Panc1 (cell line): ENCODE data around the gene HP. TPM values are rescaled to one million over a fixed set of nuclear protein-coding genes. Genes with fewer than 3 reads are reported as not detected.

Experiments
- ATAC-seq: fragments of 200-7000 bp; cut with Tn5 transposase; 2 replicates; pipeline ENCODE4 v1.9.1; 2020; ENCODE audit warnings: mild to moderate bottlenecking, moderate library complexity
- BruUV-seq: library from RNA; stranded (reverse); fragments of 400-500 nt; replicated peaks from 2 replicates; lab custom pipeline; 2021; lab: Mats Ljungman, UMichigan
- CTCF ChIA-PET: fragments of 300-600 bp; sonication (Branson Sonifier 250); formaldehyde crosslinking; loops from one replicate; lab custom pipeline; 2022; ENCODE audit warnings: antibody characterized with exemption; lab: Charles Lee
- POLR2A ChIA-PET: fragments of 300-600 bp; sonication (Branson Sonifier 250); formaldehyde crosslinking; loops from one replicate; lab custom pipeline; 2022; ENCODE audit warnings: antibody characterized with exemption; lab: Charles Lee
- DNase-seq: peaks from one replicate; pipeline ENCODE4 v3.0.0-alpha.2; 2010; ENCODE audit warnings: low read depth, low spot score
- H3K27ac ChIP-seq: 2 replicates; pipeline ENCODE4 v1.5.1; 2011; ENCODE audit warnings: mild to moderate bottlenecking, low read length, inconsistent platforms
- H3K27me3 ChIP-seq: fragments of 200-500 bp; sonication (Bioruptor generic); 2 replicates; pipeline ENCODE4 v1.6.0; 2014; ENCODE audit warnings: low read length, inconsistent platforms; ENCODE audit not compliant: control insufficient read depth, insufficient read depth
- H3K36me3 ChIP-seq: fragments of 200-500 bp; sonication (Bioruptor generic); 2 replicates; pipeline ENCODE4 v1.5.1; 2014; ENCODE audit warnings: inconsistent platforms, mild to moderate bottlenecking, low read length, moderate library complexity; ENCODE audit not compliant: control insufficient read depth, insufficient read depth
- H3K4me1 ChIP-seq: 2 replicates; pipeline ENCODE4 v1.5.1; 2011; ENCODE audit warnings: inconsistent platforms, mild to moderate bottlenecking, low read length, moderate library complexity; ENCODE audit not compliant: control insufficient read depth, insufficient read depth
- H3K4me3 ChIP-seq, 2 experiments: 2 replicates each; pipeline ENCODE4 v1.5.1; 2011 to 2012; ENCODE audit warnings: low read depth in 2 of 2, low read length in 2 of 2, mild to moderate bottlenecking in 2 of 2, inconsistent platforms in 1 of 2, moderate library complexity in 1 of 2
- H3K9me3 ChIP-seq: fragments of 200-500 bp; sonication (Bioruptor generic); 2 replicates; pipeline ENCODE4 v1.5.1; 2014; ENCODE audit warnings: low read depth, mild to moderate bottlenecking, inconsistent platforms, low read length, moderate library complexity; ENCODE audit not compliant: control insufficient read depth, insufficient read depth
- POLR2AphosphoS5 ChIP-seq: IDR thresholded peaks from 2 replicates; pipeline ENCODE4 v1.6.1; 2012; ENCODE audit warnings: mild to moderate bottlenecking, low read depth, low read length, moderate library complexity
- SIN3A ChIP-seq: IDR thresholded peaks from 2 replicates; pipeline ENCODE4 v1.6.1; 2012; ENCODE audit warnings: low read depth, mild to moderate bottlenecking, low read length, moderate library complexity, borderline replicate concordance; ENCODE audit not compliant: insufficient read depth
- TCF7L2 ChIP-seq: IDR thresholded peaks from 2 replicates; pipeline ENCODE4 v1.6.1; 2011; ENCODE audit warnings: mild to moderate bottlenecking, low read depth, low read length, inconsistent platforms
- in situ Hi-C: cut with HindIII; loops from 2 replicates; pipeline ENCODE4 v1.10.0; 2016; ENCODE audit warnings: low sequenced_read_pairs, low pct_unique_long_range_greater_than_20kb
- intact Hi-C: fragments of 100-400 bp; cut with micrococcal nuclease; formaldehyde crosslinking; loops from one replicate; pipeline ENCODE4 v1.10.0; 2022; ENCODE audit not compliant: unreplicated experiment
- total RNA-seq: library from RNA; stranded (reverse); gene quantifications from one replicate; pipeline ENCODE4 v1.2.1, GENCODE V29; 2021; ENCODE audit not compliant: unreplicated experiment
- TF ChIP-seq, protein P1 (sequence below): fragments of 450-650 bp; IDR thresholded peaks from 2 replicates; pipeline ENCODE4 v1.5.1; 2017; ENCODE audit warnings: mild to moderate bottlenecking
- TF ChIP-seq, protein P2 (sequence below), 2 experiments: IDR thresholded peaks; 2 replicates each; pipeline ENCODE4 v1.6.1; 2011 to 2012; ENCODE audit warnings: low read depth in 2 of 2, control low read depth in 1 of 2, low read length in 1 of 2, mild to moderate bottlenecking in 1 of 2, moderate library complexity in 1 of 2; ENCODE audit not compliant: insufficient read depth in 1 of 2

The HP gene
- total RNA-seq, 1 experiment from 2014 or later = 7.0 TPM

DNA sequence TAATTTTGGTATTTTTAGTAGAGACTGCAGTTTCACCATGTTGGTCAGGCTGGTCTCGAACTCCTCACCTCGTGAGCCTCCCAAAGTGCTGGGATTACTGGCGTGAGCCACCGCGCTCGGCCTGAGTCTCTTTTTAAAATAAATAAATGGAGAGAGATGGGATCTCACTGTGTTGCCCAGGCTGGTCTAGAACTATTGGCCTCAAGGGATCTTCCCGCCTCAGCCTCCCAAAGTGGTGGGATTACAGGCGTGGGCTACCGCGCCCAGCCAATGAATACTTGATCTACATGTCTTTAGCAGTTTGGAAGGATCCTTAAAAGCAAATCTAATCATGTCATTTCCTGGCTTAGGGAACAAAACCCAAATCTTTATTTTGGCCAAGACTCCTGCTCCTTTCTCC is 44.5 kb upstream of the HP start:
- in situ Hi-C loops (no loop called here), intact Hi-C loops (no loop called here)
- ChIA-PET POLR2A (no interaction called here), CTCF (no interaction called here)
- no peaks in the 10 kb centered on the region for H3K27me3 ChIP-seq
- no peaks in the 10 kb centered on the region for H3K4me1 ChIP-seq
- no TSS peak for BruUV-seq
- TF ChIP-seq SIN3A (no peak), POLR2AphosphoS5 (no peak)
- TF ChIP-seq, protein P1, sequence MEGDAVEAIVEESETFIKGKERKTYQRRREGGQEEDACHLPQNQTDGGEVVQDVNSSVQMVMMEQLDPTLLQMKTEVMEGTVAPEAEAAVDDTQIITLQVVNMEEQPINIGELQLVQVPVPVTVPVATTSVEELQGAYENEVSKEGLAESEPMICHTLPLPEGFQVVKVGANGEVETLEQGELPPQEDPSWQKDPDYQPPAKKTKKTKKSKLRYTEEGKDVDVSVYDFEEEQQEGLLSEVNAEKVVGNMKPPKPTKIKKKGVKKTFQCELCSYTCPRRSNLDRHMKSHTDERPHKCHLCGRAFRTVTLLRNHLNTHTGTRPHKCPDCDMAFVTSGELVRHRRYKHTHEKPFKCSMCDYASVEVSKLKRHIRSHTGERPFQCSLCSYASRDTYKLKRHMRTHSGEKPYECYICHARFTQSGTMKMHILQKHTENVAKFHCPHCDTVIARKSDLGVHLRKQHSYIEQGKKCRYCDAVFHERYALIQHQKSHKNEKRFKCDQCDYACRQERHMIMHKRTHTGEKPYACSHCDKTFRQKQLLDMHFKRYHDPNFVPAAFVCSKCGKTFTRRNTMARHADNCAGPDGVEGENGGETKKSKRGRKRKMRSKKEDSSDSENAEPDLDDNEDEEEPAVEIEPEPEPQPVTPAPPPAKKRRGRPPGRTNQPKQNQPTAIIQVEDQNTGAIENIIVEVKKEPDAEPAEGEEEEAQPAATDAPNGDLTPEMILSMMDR = no peak
- no peak overlapping the region for H3K4me3 ChIP-seq
- no peaks in the 10 kb centered on the region for H3K36me3 ChIP-seq
- DNase-seq (no peak), ATAC-seq (no peak)
- no peak overlapping the region for H3K27ac ChIP-seq
- H3K9me3 ChIP-seq = no peaks in the 10 kb centered on the region

DNA sequence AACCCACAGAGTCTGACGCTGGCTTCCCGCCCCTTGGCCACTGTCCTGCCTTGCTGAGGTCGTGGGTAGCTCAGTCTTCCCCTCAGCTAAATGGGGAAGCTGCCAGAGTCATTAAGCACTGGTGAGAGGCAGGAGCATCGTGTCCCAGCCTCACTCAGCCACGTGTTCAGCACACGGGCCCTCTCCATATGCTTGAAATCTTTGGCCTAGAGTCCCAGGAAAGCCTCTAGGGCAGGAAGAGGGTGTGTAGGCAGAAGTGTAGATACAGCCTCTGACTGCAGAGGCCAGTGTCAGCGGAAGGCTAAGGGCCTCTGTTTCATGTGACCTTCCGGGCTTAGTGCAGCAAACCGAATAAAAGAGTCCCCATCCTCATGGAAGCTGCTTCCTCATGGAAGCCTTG is 41.7 kb upstream of the HP start:
- TF ChIP-seq, protein P2, sequence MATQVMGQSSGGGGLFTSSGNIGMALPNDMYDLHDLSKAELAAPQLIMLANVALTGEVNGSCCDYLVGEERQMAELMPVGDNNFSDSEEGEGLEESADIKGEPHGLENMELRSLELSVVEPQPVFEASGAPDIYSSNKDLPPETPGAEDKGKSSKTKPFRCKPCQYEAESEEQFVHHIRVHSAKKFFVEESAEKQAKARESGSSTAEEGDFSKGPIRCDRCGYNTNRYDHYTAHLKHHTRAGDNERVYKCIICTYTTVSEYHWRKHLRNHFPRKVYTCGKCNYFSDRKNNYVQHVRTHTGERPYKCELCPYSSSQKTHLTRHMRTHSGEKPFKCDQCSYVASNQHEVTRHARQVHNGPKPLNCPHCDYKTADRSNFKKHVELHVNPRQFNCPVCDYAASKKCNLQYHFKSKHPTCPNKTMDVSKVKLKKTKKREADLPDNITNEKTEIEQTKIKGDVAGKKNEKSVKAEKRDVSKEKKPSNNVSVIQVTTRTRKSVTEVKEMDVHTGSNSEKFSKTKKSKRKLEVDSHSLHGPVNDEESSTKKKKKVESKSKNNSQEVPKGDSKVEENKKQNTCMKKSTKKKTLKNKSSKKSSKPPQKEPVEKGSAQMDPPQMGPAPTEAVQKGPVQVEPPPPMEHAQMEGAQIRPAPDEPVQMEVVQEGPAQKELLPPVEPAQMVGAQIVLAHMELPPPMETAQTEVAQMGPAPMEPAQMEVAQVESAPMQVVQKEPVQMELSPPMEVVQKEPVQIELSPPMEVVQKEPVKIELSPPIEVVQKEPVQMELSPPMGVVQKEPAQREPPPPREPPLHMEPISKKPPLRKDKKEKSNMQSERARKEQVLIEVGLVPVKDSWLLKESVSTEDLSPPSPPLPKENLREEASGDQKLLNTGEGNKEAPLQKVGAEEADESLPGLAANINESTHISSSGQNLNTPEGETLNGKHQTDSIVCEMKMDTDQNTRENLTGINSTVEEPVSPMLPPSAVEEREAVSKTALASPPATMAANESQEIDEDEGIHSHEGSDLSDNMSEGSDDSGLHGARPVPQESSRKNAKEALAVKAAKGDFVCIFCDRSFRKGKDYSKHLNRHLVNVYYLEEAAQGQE (IDR thresholded peaks at IDR 0.05; ENCODE audit: insufficient read depth in 1 of 2, low read depth in 2 of 2, low read length in 1 of 2) = no peak
- no TSS peak for BruUV-seq
- ChIA-PET CTCF (no interaction called here), POLR2A (no interaction called here)
- H3K4me3 ChIP-seq = no peak overlapping the region
- no peaks in the 10 kb centered on the region for H3K27me3 ChIP-seq
- no peak for ATAC-seq
- no peak for DNase-seq
- in situ Hi-C loops (no loop called here), intact Hi-C loops (no loop called here)
- no peak overlapping the region for H3K27ac ChIP-seq
- H3K9me3 ChIP-seq = no peaks in the 10 kb centered on the region
- H3K4me1 ChIP-seq = no peaks in the 10 kb centered on the region
- no peaks in the 10 kb centered on the region for H3K36me3 ChIP-seq

DNA sequence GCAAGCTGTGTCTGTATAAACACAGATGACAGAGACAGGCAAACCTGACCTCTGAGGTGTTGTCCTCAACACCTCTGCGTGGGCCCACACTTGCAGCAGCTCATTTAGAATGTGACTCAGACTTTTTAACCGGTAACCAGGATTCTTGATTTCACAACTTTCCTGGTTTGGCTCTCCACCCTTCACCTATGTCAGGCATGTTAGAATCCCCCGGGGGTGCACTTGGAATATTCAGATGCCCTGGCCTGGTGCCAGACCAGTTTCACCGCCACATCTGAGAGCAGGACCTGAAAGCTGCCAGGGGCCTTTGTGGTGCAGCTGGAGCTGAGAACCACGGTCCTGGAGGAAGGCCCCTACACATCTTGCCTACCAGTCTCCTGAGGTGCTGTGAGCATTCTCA is 40.9 kb upstream of the HP start:
- Histone ChIP-seq H3K4me1 (no peaks in the 10 kb centered on the region), H3K4me3 (no peak overlapping the region), H3K9me3 (no peaks in the 10 kb centered on the region), H3K27me3 (no peaks in the 10 kb centered on the region), H3K27ac (no peak overlapping the region), H3K36me3 (no peaks in the 10 kb centered on the region)
- BruUV-seq = no TSS peak
- TF ChIP-seq SIN3A = no peak
- TF ChIP-seq, protein P1 = no peak
- TF ChIP-seq TCF7L2 = no peak
- TF ChIP-seq, protein P2 (IDR thresholded peaks at IDR 0.05; ENCODE audit: insufficient read depth in 1 of 2, low read depth in 2 of 2, low read length in 1 of 2) = no peak
- no peak for TF ChIP-seq POLR2AphosphoS5
- intact Hi-C loops (no loop called here), in situ Hi-C loops (no loop called here)
- DNase-seq (no peak), ATAC-seq (no peak)
- POLR2A ChIA-PET = no interaction called here
- CTCF ChIA-PET = no interaction called here
